ENCODE results near the gene HS6ST3. TPM values are rescaled to one million over a fixed set of nuclear protein-coding genes. Genes with fewer than 3 reads are reported as not detected.

The HS6ST3 gene
- polyA plus RNA-seq, 1 donor = 0.23 TPM

DNA sequence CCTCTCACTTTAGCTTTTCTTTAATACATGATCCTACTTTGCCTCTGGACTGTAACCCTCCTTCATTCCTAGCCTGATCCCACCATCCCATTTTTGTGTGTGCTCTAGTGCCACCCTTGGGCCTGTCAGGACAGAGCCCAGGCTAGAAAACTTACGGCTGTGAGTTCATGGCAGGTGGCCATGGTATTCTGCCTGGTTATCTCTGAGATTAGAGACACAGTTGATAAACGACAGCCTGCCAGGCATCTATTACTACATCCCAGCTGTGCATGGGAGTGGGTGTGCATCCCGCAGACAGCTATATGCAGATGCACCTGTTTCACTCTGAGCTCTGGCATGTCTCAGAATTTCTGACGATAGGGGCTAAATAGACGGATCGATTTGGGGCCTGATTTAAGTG lies 110.9 kb downstream of the HS6ST3 start:
- DNase-seq = no peak

DNA sequence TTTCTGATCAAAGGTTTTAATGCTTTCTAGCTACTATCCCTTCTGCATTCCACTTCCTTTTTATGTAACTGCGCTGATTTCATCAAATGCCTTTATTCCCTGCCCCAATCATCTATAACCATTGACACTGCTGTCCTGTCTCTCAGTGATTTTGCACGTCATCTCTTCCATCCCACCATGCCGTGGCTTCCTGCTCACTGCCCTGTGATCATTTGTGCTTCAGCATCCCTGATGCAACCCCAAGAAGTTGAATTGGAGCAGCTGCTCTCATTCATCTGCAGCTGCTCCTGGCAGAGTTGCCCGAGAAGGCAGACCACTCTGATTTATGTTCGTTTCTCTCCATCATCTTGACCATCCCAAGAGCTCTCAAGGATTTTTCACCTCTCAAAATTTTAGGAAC lies 112.4 kb downstream of the HS6ST3 start:
- DNase-seq = no peak

DNA sequence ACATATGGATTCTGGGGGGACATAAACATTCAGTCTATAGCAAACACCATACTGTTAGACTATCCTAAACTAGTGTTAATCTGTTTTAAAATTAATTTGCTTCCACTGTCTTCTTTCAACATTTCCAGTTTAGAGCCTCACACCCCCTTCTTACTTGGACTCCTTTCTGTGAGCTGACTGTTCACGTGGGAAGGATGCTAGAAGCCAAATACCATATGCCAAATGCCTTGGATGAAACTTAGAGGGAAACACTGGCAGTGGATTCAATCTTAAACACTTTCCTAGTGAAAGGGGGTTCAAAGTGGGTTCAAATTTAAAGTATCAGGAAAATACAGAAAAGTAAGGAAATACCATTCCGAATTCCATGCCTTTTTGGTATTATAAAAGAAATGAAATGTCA lies 113.6 kb downstream of the HS6ST3 start:
- no peak for DNase-seq

DNA sequence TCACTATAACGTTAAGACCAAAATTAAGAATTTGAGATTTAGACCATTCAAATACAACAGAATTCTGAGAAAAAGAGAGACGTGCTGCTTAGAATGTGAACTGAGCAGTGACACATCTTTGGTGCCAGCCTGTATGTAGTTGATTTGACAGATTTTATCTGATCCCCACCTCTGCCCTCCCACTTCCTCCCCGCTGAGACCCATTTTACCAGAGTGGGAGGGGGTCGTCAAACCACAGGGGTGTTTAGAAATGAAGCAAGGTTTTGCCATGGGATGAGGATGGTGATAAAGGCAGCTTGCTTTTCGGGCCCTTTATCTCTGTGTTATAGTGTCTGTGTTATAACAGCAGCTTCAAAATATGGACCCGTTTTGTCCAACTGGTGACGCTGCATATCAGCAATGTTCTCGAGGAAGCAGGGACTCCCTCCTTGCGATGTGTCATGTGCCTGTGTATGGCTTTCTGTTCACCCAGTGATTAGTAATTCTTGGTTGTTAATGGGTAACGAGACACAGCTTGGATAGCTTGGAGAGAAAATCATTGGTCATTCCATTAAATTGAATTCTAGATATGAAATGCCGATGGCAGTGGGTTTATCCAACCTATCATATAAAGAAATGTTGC lies 125.0 kb downstream of the HS6ST3 start:
- no peak for DNase-seq

DNA sequence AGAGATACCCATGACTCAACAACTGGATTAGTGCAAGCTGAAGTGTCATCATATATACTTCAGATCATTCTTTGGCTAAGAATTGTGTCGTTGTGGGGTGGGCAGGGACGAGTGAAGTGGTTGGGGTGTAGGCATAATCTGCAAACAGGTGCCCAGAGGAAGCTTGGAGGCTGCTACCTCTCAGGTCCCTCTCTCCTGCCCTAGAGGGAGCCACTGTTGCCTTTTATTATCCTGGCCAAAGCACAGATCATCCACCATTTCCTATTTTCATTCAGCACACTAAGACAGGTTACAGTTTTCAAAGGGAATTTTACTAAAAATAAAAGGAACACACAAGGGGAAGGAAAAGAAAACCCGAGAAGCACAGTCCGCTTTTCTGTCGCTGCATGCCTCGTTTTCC lies 126.6 kb downstream of the HS6ST3 start:
- no peak for DNase-seq

DNA sequence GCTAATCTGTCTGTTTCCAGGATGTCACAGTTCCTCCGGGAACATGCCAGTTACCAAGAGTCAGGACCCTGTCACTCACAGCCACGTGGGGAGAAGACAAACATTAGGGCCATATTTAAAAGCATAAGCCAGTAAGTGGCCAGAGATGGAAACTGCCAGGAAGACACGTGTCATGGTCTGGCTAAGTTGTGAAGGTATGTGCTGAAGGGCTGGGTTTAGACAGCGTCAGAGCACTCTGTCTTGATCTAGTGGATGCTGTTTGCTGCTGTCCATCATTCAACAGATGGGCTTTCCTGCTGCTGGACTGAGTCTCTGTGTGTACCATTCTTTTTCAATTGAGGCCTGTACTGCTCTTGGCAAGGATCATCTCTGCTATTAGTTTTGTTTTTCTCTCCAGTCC lies 128.6 kb downstream of the HS6ST3 start:
- no peak for DNase-seq

DNA sequence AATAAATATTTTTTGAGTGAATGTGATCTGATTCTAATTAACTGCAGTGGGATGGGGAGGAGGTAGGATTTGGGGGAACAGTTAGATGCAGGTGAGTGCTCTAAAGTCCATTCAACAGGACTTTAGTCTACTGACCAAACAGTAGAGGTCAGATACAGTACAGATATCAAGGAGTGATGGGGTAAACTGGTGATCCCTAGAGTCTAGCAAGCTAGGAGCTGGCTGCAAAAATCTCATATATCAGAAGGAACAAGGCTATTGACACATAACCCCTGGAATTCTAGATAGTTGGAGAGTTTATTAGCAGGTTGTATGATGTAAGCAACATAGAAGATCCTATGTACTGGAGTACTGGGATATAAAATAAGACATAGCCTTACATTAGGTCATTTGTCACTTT lies 131.6 kb downstream of the HS6ST3 start:
- no peak for DNase-seq

DNA sequence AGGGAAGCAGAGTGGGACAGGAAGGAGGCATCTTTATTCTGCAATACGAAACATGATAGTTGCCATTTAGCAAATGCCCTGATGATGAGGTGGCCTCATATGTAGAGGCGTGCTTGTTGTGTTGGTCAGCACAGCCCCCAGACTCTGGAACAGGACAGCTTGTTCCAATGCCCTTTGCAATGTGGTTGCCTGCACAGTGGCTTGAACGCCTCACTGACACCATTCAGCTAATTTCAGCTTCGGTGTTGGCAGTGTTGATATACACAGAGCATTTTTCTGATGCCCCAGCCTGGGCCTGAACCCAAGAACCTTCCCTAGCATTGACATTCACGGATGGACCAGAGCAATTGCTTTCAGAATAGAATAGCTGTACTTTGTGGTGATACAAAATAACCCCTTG lies 133.3 kb downstream of the HS6ST3 start:
- DNase-seq = no peak

DNA sequence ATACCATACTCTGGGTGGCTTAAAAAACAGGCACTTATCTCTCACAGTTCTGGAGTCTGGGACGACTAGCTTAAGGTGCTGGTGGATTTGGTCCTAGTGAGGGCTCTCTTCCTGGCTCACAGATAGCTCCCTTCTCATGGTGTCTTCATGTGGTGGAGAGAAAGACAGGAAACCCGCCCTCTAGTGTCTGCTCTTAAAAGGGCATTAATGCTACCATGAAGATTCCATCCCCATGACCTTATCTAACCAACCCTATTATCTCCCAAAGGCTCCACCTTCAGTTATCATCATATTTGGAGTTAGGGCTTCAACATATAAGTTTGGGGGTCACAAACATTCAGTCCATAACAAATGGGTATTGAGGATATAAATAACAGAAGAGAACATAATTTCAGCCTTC lies 139.4 kb downstream of the HS6ST3 start:
- DNase-seq = no peak

DNA sequence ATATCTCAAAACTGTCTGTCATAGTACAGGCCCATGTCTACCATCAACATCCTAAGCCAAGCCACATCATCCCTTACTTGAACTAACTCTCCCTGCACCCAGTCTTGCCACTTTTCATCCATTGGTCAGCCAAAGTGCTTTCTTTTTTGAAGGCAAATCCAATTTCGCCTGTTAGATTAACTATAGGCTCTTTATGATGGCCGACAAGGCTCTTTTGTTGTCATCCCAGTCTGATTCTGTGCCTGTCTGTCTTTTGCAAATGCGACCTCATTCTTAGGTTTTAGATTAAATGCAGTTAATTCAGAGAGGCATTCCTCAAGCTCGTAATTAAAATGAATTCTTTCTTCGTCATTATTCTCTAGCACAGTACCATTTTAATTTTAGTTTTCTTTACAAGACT lies 148.3 kb downstream of the HS6ST3 start:
- DNase-seq = no peak

DNA sequence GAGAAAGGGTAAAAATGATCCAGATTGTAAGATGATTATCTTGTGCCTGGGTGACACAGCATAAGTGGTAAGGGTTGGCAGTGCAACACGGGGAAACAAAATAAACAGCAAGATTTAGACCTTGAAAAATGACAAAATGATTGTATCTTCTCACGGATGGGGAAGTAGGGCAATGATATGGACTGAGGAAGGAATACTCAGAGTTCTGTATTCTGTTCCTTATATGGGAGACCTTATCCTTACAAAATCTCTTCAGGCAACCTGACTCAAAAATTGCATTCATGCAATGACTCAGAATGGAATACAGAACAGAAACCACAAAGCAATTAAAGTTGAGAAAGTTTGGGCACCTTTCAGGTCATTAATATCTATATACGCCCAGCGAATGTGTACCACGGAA lies 149.0 kb downstream of the HS6ST3 start:
- no peak for DNase-seq

DNA sequence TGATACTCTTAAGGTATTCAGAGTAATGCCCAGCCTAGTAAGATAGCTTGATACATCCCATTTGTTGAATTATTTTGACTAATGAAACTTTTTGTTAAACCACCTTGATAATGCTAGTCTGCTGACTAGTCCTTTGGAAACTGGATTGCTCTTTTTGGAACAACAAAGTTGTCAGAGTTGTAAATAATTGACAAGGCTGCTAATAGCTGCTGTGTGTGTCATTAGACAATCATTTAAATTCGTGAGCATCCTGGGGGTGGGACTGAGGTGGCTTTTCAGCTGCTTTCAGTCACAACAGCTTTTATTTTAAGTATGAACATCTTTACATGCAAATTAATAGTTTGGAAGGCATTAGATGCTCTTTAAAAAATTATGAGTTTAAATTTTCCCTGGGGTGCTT lies 153.5 kb downstream of the HS6ST3 start:
- no peak for DNase-seq

DNA sequence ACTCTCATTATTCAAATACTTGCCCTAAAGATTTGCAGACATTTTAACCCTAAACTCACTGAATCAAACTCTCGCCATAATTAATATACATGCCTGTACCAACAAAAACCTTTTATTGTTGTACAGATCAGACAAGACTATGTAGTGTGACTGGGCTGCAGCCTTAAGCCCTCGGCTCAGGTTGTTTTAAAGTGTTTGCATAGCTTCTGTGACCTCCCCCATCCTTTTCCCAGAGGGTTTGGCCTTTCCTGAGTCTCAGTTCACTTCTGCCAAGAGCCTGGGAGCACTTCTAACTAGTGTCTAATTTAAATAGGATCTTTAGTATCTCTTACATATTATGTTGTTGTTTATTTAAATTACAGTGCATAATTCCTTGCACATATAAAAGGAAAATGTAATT lies 158.2 kb downstream of the HS6ST3 start:
- no peak for DNase-seq

DNA sequence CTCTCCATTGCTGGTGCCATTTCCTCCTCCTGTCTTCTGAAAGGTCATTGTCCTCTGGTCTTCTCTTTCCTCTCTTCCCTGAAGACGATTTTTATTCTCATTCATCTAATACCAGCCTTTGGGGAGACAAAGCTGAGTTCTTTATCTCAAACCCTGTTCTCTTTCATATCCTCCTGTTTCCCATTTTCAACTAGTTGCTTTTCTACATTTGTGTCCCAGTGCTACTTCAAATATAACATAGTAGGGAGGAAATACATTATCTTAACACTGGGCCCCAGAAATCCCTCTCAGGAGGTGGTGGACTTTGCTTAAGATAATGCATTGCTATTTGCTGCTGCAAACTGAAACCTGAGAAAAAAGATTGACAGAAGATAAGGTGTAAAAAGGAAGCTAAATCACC lies 159.1 kb downstream of the HS6ST3 start:
- no peak for DNase-seq

DNA sequence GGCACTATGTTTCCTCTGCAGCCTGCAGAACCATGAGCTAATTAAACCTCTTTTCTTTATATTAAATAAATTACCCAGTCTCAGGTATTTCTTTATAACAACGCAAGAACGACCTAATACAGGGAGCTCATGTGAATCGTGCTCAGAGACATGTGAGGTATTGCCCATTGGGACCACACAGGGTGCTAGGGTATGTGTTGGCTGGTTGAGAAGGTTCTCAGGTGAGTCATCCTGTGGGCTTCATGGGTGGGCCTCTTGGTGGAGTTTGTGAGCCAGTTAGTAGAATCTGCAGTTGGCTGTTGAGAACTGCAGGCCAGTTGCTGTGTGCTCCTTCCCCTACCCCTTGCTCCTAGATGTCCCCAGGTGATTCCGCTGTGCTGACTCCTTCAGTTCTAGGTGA lies 163.0 kb downstream of the HS6ST3 start:
- DNase-seq = no peak

DNA sequence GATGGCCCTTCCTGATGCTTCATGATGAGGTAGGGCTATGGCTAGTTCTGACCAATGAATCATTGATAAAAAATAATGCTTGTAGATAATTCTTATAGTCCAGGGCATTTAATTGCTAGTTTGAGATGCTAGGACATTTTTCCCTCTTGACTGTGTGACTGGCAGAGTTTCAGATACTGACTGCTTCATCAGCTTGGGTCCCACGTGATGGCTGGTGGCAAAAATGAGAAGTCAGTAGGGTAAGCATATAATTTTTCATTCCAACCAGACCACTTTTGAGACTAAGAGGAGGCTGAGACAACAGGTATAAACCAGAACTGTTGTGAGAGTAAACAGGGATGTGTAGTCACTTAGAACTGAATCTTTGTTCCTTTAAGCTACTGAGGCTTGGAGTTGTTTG lies 183.3 kb downstream of the HS6ST3 start:
- no peak for DNase-seq

DNA sequence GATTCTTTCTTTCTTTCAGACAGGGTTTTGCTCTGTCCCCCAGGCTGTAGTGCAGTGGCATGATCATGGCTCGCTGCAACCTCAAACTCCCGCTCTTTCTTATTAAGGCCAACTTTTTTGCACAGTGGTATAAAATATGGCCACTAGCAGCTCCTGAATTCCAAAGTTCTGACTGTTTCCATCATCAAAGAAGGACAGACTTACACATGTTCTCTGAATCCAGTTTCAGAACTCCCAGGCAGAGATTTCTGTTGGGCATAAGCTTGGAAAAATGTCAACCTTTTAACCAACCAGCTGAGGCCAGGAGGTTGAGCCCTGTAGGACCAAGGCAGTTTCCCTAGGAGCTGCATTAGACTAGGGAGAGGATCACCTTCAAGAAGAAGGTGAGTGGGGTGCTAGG lies 184.1 kb downstream of the HS6ST3 start:
- no peak for DNase-seq

DNA sequence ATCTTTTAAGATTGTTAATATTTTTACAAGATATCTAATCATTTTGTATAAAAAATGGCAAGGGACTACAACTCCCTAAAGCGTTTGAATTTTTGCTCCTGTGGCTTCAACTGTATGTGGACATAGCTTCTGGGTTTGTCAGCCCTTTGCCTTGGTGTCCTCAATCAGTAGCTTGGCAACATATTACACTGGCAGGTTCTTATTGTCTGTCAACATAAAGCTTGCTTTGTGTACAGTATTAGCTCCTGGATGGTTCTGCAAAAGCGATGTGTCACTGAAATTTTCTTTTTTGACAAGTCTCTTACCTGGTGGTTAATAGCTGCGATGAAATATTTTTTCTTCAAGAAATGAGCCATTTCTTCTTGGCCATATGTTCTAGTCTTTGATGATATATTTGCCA lies 190.0 kb downstream of the HS6ST3 start:
- DNase-seq = no peak

DNA sequence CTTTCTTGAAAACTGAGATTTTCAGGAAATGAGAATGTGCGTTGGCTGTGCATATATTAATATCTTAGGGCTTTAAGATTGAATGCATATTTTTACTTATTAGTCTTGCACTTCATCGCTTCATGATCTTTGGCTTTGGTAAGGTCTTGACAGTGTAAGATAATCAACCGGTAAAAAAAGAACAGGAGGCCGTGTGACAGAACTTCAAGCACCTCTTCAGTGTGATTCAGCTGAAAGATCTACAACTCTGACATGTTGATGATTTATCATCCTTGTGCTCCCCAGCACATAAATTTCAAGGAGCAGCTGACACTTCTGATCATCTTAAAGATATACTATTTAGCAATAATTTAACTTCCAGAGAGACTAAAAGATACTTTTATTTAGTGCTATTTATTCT lies 195.1 kb downstream of the HS6ST3 start:
- no peak for DNase-seq

DNA sequence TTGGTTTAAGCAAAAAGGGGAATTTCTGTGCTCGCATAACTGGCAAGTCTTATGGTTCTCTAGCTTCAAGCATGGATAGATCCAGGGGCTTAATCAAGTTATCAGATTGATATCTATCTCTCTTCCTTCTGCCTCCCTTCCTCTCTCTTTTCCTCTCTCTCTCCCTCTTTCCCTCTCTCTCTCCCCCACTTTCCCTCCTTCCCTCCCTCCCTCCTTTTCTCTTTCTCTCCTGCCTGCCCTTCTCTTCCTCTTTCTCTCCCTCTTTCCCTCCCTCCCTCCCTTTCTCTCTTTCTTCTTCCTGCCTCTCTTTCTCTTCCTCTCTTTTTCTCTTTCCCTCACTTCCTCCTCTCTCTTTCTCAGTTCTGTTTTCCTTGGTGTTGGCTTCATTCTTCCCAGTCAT lies 195.8 kb downstream of the HS6ST3 start:
- no peak for DNase-seq

DNA sequence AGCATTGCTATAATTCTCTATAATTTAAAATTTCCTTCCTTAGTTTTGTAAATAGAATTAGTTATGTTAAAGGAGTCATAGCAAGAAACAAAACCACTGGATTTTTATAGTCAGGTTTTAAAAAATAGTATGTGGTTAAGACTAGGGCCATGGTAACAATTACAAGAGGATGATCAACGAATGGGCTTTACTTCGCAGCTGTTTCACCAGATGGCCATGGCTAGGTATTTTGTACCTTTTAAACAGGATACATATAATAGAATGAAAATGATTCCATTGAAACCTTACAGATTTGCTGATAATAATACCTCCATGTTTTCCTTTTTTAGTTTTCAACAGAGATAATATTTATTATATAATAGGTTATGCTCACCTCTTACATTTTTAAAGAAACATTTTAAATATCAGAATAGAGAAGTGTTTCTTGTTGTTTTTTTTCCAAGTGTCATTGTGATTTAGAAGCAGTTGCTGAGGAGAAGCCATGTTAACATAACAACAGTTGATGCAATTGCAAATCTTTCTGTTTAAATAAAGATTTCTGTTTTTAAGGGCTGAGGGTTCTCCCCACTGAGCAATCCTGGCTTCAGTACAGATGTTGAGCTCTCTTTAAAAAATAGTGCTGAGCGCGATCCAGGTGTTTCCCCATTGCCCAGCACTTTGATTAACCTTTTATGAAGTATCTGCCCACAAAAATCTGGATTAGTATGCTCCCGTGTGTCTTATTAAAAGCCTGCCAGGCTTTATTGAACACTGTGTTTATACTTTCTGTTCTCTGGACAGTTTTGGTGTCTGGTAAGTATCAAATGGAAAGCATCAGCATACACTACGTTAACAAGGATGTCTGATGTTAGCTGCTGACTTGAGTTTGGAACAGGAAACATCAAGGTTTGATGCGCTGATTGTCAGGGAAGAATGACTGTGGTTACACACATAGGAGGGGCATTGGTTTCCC lies 205.3 kb downstream of the HS6ST3 start:
- no peak for DNase-seq

DNA sequence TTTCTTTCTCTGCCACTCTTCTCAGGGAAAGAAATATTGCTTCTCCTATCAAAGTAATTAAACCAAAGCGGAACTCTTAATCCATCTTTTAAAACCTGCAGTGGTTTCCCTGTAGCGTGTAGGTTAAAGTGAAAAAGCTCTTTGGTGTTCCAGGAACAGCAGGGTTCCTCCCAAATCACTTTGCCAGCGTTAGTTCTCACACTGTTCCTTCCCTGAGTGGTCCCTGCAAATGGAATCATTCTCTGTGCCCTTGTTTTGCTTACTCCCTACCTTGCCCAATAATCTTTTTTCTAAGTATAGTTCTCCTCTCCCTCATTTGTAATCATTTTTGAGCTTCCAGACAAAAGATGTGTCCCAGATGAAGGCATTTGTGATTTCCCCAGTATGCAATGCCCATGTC lies 207.5 kb downstream of the HS6ST3 start:
- DNase-seq = no peak

DNA sequence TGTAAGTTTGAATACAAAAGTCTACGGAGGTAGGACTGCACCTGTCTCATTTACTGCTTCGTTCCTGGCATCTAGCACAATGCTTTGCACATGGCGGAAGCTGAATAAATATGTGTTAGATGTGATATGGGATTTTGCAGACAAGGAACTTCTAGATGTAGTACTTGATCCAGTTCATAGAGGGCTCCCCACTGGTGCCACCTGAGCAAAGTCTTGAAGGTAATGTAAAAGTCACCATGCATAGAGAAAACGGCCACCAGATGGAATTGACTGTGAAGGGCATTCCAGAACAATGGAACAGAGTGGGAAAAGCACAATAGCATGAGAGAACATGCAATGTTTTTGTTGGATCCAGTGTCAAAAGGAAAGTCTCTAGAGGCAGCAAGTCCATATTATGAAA lies 209.3 kb downstream of the HS6ST3 start:
- DNase-seq = no peak

DNA sequence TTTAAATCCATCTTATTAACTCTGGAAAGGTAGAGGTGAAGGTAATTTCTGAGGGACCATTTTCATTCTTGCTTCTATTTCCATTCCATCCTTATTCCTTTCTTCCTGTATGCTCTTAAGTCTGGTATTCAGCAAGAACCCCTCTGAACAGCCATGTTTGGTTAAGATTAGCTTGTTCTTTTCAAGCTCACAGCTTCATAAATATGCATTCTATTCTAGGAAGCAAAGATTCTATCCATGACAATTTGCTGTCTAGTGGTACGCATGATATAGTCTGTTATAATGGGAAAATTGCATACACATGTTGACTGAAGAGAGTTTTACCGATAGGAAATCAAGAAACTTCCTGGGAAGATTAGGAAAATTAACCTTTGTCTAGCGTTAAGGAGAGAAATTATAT lies 218.7 kb downstream of the HS6ST3 start:
- no peak for DNase-seq

All from hindlimb muscle (tissue), 1 donor.